CD4-positive, alpha-beta T cell treated with Interleukin-21 for 1 hour (primary cell): ENCODE measurements around the gene CDCA8.
A peak's percentile ranks its signal among the peaks of the same experiment; 100 is the strongest.

Experiments used
- DNase-seq: peaks from one replicate; pipeline ENCODE4 v3.0.0-alpha.2; 2020

The CDCA8 gene

GRCh38 chr1:37692078-37692833, at the start of gene CDCA8:
Gene CDCA8 (plus strand): TSS chr1:37692516. CDS start chr1:37692691, 175 bp downstream.
- DNase-seq = peak; percentile 99

- no peak for DNase-seq
Observed at GRCh38 chr1:37647281-37647680, 45.0 kb upstream of the CDCA8 start.

- DNase-seq = no peak
Observed at GRCh38 chr1:37650173-37650572, 42.1 kb upstream of the CDCA8 start.

GRCh38 chr1:37650721-37651120, 41.6 kb upstream of the CDCA8 start:
- DNase-seq = no peak

GRCh38 chr1:37651803-37652202, 40.5 kb upstream of the CDCA8 start:
- DNase-seq = no peak

- no peak for DNase-seq
Observed at GRCh38 chr1:37652976-37653375, 39.3 kb upstream of the CDCA8 start.

- DNase-seq = no peak
Observed at GRCh38 chr1:37653906-37654305, 38.4 kb upstream of the CDCA8 start.

GRCh38 chr1:37655274-37655673, 37.0 kb upstream of the CDCA8 start:
- DNase-seq = no peak

- no peak for DNase-seq
Observed at GRCh38 chr1:37656026-37656425, 36.3 kb upstream of the CDCA8 start.

GRCh38 chr1:37656881-37657280, 35.4 kb upstream of the CDCA8 start:
- no peak for DNase-seq

- no peak for DNase-seq
Observed at GRCh38 chr1:37657620-37658412, 34.5 kb upstream of the CDCA8 start.

- no peak for DNase-seq
Observed at GRCh38 chr1:37658486-37658885, 33.8 kb upstream of the CDCA8 start.

GRCh38 chr1:37660664-37661063, 31.7 kb upstream of the CDCA8 start:
- no peak for DNase-seq

- DNase-seq = no peak
Observed at GRCh38 chr1:37661401-37661800, 30.9 kb upstream of the CDCA8 start.

- DNase-seq = no peak
Observed at GRCh38 chr1:37662031-37662755, 30.1 kb upstream of the CDCA8 start.

- no peak for DNase-seq
Observed at GRCh38 chr1:37663426-37664000, 28.8 kb upstream of the CDCA8 start.

GRCh38 chr1:37666241-37666867, 26.0 kb upstream of the CDCA8 start:
- no peak for DNase-seq

GRCh38 chr1:37667023-37667671, 25.2 kb upstream of the CDCA8 start:
- DNase-seq = no peak

GRCh38 chr1:37670133-37670532, 22.2 kb upstream of the CDCA8 start:
- no peak for DNase-seq

GRCh38 chr1:37671261-37671660, 21.1 kb upstream of the CDCA8 start:
- DNase-seq = no peak

GRCh38 chr1:37672136-37672870, 20.0 kb upstream of the CDCA8 start:
- no peak for DNase-seq
